HepG2 (cell line): Measurements from ENCODE around the gene BANP. TPM values are rescaled to one million over a fixed set of nuclear protein-coding genes. Genes with fewer than 3 reads are reported as not detected.
A peak's percentile ranks its signal among the peaks of the same experiment; 100 is the strongest.

Experiments
- CBX1 ChIP-seq: IDR thresholded peaks from one replicate; pipeline ENCODE4 v1.6.1; 2016; ENCODE audit warnings: antibody characterized with exemption, low read depth
- CC2D1A ChIP-seq: sonication (generic); formaldehyde crosslinking; IDR thresholded peaks from 2 replicates; pipeline ENCODE4 v1.8.1; 2023; ENCODE audit warnings: mild to moderate bottlenecking, missing genetic modification reagents
- EEA1 ChIP-seq: sonication (generic); formaldehyde crosslinking; IDR thresholded peaks from 2 replicates; pipeline ENCODE4 v1.5.1; 2020; ENCODE audit warnings: mild to moderate bottlenecking, missing genetic modification reagents, borderline replicate concordance
- FOXP1 ChIP-seq, 2 experiments: fragments of 450-650 bp in 1 of 2; IDR thresholded peaks; 2 replicates each; pipeline ENCODE4 v1.6.1; 2017 to 2018; ENCODE audit warnings: antibody characterized with exemption in 1 of 2
- HNF4A ChIP-seq: sonication (generic); formaldehyde crosslinking; IDR thresholded peaks from 2 replicates; pipeline ENCODE4 v1.4.0; 2020; ENCODE audit warnings: missing genetic modification reagents
- KLF6 ChIP-seq: IDR thresholded peaks from 2 replicates; pipeline ENCODE4 v1.8.0; 2016; ENCODE audit warnings: missing biosample characterization, missing genetic modification reagents
- NCOA1 ChIP-seq: sonication (generic); formaldehyde crosslinking; IDR thresholded peaks from 2 replicates; pipeline ENCODE4 v1.9.0; 2021; ENCODE audit warnings: missing genetic modification reagents
- NFATC3 ChIP-seq: sonication (generic); formaldehyde crosslinking; IDR thresholded peaks from 2 replicates; pipeline ENCODE4 v1.5.1; 2020; ENCODE audit warnings: mild to moderate bottlenecking, missing genetic modification reagents
- PCBP2 ChIP-seq: fragments of 200-400 bp; formaldehyde crosslinking; optimal IDR thresholded peaks from 2 replicates; pipeline ENCODE3; 2018; ENCODE audit warnings: low read length, low read depth; ENCODE audit not compliant: poor library complexity, severe bottlenecking
- POLR2AphosphoS5 ChIP-seq: IDR thresholded peaks from 2 replicates; pipeline ENCODE4 v1.6.1; 2012; ENCODE audit warnings: low read depth, low read length
- SIX1 ChIP-seq: sonication (generic); formaldehyde crosslinking; IDR thresholded peaks from 2 replicates; pipeline ENCODE4 v1.4.0; 2020; ENCODE audit warnings: missing genetic modification reagents, borderline replicate concordance
- SMARCE1 ChIP-seq: fragments of 450-650 bp; IDR thresholded peaks from 2 replicates; pipeline ENCODE4 v1.6.1; 2017; ENCODE audit warnings: borderline replicate concordance
- SNAPC2 ChIP-seq: sonication (generic); formaldehyde crosslinking; IDR thresholded peaks from 2 replicates; pipeline ENCODE4 v1.8.1; 2022; ENCODE audit warnings: mild to moderate bottlenecking, missing genetic modification reagents
- SRSF1 ChIP-seq: fragments of 200-400 bp; formaldehyde crosslinking; optimal IDR thresholded peaks from 2 replicates; pipeline ENCODE3; 2017; ENCODE audit warnings: mild to moderate bottlenecking, low read depth, low read length, moderate library complexity
- ZBTB7A ChIP-seq: sonication (generic); formaldehyde crosslinking; IDR thresholded peaks from 2 replicates; pipeline ENCODE4 v1.8.0; 2022; ENCODE audit warnings: mild to moderate bottlenecking, missing genetic modification reagents
- ZNF343 ChIP-seq: sonication (generic); formaldehyde crosslinking; IDR thresholded peaks from 2 replicates; pipeline ENCODE4 v1.4.0; 2020; ENCODE audit warnings: mild to moderate bottlenecking, missing genetic modification reagents
- ZNF510 ChIP-seq: sonication (generic); formaldehyde crosslinking; IDR thresholded peaks from 2 replicates; pipeline ENCODE4 v1.4.0; 2020; ENCODE audit warnings: low read depth, mild to moderate bottlenecking, missing genetic modification reagents
- ZNF558 ChIP-seq: sonication (generic); formaldehyde crosslinking; IDR thresholded peaks from 2 replicates; pipeline ENCODE4 v1.9.0; 2022; ENCODE audit warnings: mild to moderate bottlenecking, missing genetic modification reagents, borderline replicate concordance
- ZNF781 ChIP-seq: sonication (generic); formaldehyde crosslinking; IDR thresholded peaks from 2 replicates; pipeline ENCODE4 v1.5.1; 2020; ENCODE audit warnings: borderline replicate concordance, mild to moderate bottlenecking, missing genetic modification reagents; ENCODE audit errors: not compliant biosample characterization
- ZNF878 ChIP-seq: sonication (generic); formaldehyde crosslinking; IDR thresholded peaks from 2 replicates; pipeline ENCODE4 v1.8.1; 2023; ENCODE audit warnings: mild to moderate bottlenecking, missing genetic modification reagents, moderate library complexity
- ZSCAN22 ChIP-seq: sonication (generic); formaldehyde crosslinking; IDR thresholded peaks from 2 replicates; pipeline ENCODE4 v1.4.0; 2020; ENCODE audit warnings: mild to moderate bottlenecking, missing genetic modification reagents
- polyA plus RNA-seq, 8 experiments: library from polyadenylated mRNA; depleted of rRNA in 3 of 8; stranded (reverse) in 7 of 8; unstranded in 1 of 8; fragments of >200 nt; fragmentation: Illumina TruSeq in 4 of 8; extraction: Trizol in 4 of 8; gene quantifications; 2 replicates each; pipeline versions ENCODE4 v1.2.1 to v1.2.3, GENCODE V29; 2011 to 2016; ENCODE audit warnings: low read depth in 4 of 8, missing spikeins in 1 of 8, mixed read lengths in 1 of 8; ENCODE audit not compliant: insufficient read depth in 1 of 8
- total RNA-seq, 5 experiments: library from RNA; depleted of rRNA; stranded (reverse); fragments of >200 nt; fragmentation: Illumina TruSeq; extraction: Trizol; gene quantifications; 2 replicates each; pipeline ENCODE4 v1.2.3, GENCODE V29; 2016; ENCODE audit warnings: low read depth in 1 of 5
- TF ChIP-seq, protein P1 (sequence below): sonication (generic); formaldehyde crosslinking; IDR thresholded peaks from 2 replicates; pipeline ENCODE4 v1.5.0; 2020; ENCODE audit warnings: mild to moderate bottlenecking, missing genetic modification reagents
- TF ChIP-seq, protein P2 (sequence below): IDR thresholded peaks from 2 replicates; pipeline ENCODE4 v1.6.1; 2016; ENCODE audit warnings: control low read depth
- TF ChIP-seq, protein P3 (sequence below): sonication (generic); formaldehyde crosslinking; IDR thresholded peaks from 2 replicates; pipeline ENCODE4 v1.5.1; 2020; ENCODE audit warnings: missing genetic modification reagents, mild to moderate bottlenecking, borderline replicate concordance
- TF ChIP-seq, protein P4 (sequence below): sonication (generic); formaldehyde crosslinking; IDR thresholded peaks from 2 replicates; pipeline ENCODE4 v1.8.0; 2022; ENCODE audit warnings: mild to moderate bottlenecking, missing genetic modification reagents

The BANP gene
- total and polyA plus RNA-seq, 2 of the 13 experiments (the other 11 are each of a cell fraction or from before 2014, with no cell fraction given): 20.2 to 23.8 TPM

DNA sequence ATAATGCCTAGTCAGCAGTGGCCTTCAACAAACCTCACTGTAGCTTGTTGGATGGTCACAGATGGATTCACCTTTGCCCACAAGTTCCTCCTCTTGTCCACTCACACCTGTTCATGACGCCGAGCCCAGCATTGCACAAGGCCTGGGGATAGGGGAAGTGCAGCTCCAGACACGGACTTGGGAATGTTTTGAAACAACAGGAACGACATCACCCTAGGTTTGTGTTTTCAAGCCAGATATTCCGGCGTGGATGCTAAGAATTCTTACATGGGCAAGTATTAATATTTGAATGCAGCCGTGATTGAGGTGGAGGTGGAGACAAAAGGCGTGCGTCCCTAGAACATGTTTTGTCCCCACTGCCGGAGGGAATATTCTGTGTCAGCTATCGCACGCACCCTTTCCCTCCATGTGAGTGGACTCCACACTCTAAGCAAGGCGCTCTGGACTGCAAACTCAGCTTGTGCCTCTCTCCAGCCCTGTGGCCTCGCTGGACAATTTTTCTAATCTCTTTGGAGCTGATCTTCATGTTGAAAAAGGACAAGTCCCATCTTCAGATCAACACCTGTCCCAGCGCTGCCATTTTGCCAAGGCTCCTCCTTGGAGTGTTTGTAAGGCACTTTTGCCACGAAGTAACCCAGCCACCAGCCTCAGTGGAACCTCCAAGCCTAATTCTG is 2.0 kb upstream of the BANP start (continued):
- TF ChIP-seq, protein P1, sequence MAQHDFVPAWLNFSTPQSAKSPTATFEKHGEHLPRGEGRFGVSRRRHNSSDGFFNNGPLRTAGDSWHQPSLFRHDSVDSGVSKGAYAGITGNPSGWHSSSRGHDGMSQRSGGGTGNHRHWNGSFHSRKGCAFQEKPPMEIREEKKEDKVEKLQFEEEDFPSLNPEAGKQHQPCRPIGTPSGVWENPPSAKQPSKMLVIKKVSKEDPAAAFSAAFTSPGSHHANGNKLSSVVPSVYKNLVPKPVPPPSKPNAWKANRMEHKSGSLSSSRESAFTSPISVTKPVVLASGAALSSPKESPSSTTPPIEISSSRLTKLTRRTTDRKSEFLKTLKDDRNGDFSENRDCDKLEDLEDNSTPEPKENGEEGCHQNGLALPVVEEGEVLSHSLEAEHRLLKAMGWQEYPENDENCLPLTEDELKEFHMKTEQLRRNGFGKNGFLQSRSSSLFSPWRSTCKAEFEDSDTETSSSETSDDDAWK (CRISPR knock-in tag): no peak
- no peak for TF ChIP-seq EEA1 (CRISPR knock-in tag)
- TF ChIP-seq SMARCE1: no peak
- 0 out of 2 replicates have a peak, but pooled peaks have one; percentile 82 for TF ChIP-seq ZNF510 (CRISPR knock-in tag)
- TF ChIP-seq ZNF781: no peak
- 0 out of 2 replicates have a peak, but pooled peaks have one; percentile 47 for TF ChIP-seq ZBTB7A (CRISPR knock-in tag)
- TF ChIP-seq, protein P2, sequence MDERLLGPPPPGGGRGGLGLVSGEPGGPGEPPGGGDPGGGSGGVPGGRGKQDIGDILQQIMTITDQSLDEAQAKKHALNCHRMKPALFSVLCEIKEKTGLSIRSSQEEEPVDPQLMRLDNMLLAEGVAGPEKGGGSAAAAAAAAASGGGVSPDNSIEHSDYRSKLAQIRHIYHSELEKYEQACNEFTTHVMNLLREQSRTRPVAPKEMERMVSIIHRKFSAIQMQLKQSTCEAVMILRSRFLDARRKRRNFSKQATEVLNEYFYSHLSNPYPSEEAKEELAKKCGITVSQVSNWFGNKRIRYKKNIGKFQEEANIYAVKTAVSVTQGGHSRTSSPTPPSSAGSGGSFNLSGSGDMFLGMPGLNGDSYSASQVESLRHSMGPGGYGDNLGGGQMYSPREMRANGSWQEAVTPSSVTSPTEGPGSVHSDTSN (CRISPR knock-in tag): no peak
- TF ChIP-seq PCBP2: no peak
- TF ChIP-seq NFATC3 (CRISPR knock-in tag): no peak
- peak; percentile 72 for TF ChIP-seq HNF4A (CRISPR knock-in tag)
- TF ChIP-seq ZNF558: no peak
- peak; percentile 68 for TF ChIP-seq POLR2AphosphoS5
- no peak for TF ChIP-seq KLF6 (CRISPR knock-in tag)
- no peak for TF ChIP-seq FOXP1 (IDR thresholded peaks at IDR 0.05)
- TF ChIP-seq FOXP1 (CRISPR knock-in tag; IDR thresholded peaks at IDR 0.05): peak; percentile 59; the same call in 1 of the 2 replicates
- no peak for TF ChIP-seq ZNF878
- no peak; the same call in 1 of the 2 replicates for TF ChIP-seq SIX1 (CRISPR knock-in tag)
- no peak for TF ChIP-seq ZSCAN22
- TF ChIP-seq, protein P3, sequence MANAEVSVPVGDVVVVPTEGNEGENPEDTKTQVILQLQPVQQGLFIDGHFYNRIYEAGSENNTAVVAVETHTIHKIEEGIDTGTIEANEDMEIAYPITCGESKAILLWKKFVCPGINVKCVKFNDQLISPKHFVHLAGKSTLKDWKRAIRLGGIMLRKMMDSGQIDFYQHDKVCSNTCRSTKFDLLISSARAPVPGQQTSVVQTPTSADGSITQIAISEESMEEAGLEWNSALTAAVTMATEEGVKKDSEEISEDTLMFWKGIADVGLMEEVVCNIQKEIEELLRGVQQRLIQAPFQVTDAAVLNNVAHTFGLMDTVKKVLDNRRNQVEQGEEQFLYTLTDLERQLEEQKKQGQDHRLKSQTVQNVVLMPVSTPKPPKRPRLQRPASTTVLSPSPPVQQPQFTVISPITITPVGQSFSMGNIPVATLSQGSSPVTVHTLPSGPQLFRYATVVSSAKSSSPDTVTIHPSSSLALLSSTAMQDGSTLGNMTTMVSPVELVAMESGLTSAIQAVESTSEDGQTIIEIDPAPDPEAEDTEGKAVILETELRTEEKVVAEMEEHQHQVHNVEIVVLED: peak; percentile 53; the same call in 1 of the 2 replicates
- no peak for TF ChIP-seq CBX1
- TF ChIP-seq CC2D1A (CRISPR knock-in tag): 0 out of 2 replicates have a peak, but pooled peaks have one; percentile 91
- no peak for TF ChIP-seq SNAPC2 (CRISPR knock-in tag)
- TF ChIP-seq ZNF343 (CRISPR knock-in tag): peak; percentile 69; the same call in 1 of the 2 replicates
- TF ChIP-seq, protein P4, sequence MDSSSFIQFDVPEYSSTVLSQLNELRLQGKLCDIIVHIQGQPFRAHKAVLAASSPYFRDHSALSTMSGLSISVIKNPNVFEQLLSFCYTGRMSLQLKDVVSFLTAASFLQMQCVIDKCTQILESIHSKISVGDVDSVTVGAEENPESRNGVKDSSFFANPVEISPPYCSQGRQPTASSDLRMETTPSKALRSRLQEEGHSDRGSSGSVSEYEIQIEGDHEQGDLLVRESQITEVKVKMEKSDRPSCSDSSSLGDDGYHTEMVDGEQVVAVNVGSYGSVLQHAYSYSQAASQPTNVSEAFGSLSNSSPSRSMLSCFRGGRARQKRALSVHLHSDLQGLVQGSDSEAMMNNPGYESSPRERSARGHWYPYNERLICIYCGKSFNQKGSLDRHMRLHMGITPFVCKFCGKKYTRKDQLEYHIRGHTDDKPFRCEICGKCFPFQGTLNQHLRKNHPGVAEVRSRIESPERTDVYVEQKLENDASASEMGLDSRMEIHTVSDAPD: peak; percentile 21; the same call in 1 of the 2 replicates
- no peak for TF ChIP-seq SRSF1
- TF ChIP-seq NCOA1 (CRISPR knock-in tag): no peak
